ENCODE data around the gene UBE2E2. TPM values are rescaled to one million over a fixed set of nuclear protein-coding genes. Genes with fewer than 3 reads are reported as not detected.
"Not testable (repeated sequence)": the region's sequence is repeated elsewhere in the genome, so short reads cannot be mapped to it uniquely, and the experiment has no call there.

UBE2E2 gene
- total and polyA plus RNA-seq, 7 experiments from 2014 or later, result 2.4 to 28.8 (median 15.3) TPM

DNA sequence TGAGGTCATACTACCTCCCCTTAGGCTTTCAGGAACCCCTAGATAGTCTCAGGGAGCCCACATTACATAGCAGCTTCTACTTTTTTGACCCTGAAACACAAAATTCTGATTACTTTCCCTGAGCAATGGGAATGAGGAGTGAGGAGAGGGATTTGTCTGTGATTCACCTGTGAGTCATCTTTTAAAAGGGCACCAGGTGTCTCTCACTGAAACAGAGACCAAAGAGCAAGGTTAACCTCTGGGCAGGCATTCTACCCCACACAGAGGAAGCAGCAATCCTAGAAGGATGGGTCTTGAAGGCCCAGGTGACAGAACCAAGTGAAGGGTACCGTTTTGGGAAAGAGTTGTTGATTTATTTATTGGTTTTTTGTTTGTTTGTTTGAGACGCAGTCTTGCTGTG lies 31.1 kb upstream of the UBE2E2 start:
- ATAC-seq (no peak), DNase-seq (no peak)
- H3K27ac ChIP-seq (ENCODE audit: low read depth, low read length), result no peak overlapping the region
- H3K27ac Mint-ChIP-seq, result no peak overlapping the region
- no peaks in the 10 kb centered on the region for H3K9me3 ChIP-seq (ENCODE audit: control insufficient read depth in 2 of 3, low read length in 3 of 3)
- peaks cover 0 to 18% (median 8%) of the 10 kb centered on the region in 11 donors for H3K9me3 Mint-ChIP-seq
- H3K4me3 Mint-ChIP-seq, result no peak overlapping the region
- H3K4me1 Mint-ChIP-seq, result peaks cover 0 to 3% (median 0%) of the 10 kb centered on the region in 7 donors
- no peaks in the 10 kb centered on the region for H3K36me3 ChIP-seq (ENCODE audit: control insufficient read depth in 2 of 3, insufficient read depth in 3 of 3, low read length in 3 of 3)
- intact Hi-C loops (cut with micrococcal nuclease), result no loop called here
- ChIA-PET CTCF (no interaction called here), POLR2A (no interaction called here)
- H3K27me3 ChIP-seq (ENCODE audit: control insufficient read depth in 2 of 2, insufficient read depth in 2 of 2, low read length in 2 of 2), result no peaks in the 10 kb centered on the region
- H3K36me3 Mint-ChIP-seq, result peaks cover 0 to 6% (median 0%) of the 10 kb centered on the region in 5 donors
- peaks cover 3 to 22% (median 16%) of the 10 kb centered on the region in 5 donors for H3K27me3 Mint-ChIP-seq
- H3K4me1 ChIP-seq (ENCODE audit: control insufficient read depth in 2 of 2, insufficient read depth in 2 of 2, low read length in 2 of 2), result no peaks in the 10 kb centered on the region
- no peak overlapping the region for H3K4me3 ChIP-seq (ENCODE audit: low read length)

DNA sequence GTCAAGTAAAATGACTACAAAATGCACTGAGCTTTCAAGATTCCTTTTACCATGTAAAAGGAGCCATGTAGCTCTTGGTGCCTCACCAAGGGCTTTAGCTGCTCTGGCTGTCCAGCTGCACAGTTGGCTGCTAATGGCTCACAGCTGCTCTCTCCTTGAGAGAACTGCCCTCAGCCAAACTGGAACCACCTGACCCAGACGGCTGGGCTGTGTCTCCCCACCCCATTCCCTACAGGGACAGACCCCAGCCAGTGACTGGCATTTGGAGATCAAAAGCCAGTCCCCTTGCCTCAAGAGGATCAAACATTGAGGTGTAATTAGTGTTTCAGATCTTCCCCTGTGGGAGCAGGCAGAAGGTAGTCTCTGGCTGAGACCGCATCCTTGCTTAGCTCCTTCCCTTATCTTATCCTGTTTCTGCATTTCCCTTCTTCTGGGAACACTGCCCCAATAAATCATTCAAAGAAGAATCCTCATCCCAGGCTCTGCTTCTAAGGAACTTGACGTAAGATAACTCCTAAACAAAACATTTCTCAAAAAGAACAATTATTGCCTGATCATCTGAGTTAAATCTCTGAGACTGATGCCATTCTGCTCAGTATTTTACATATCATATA lies 28.6 kb upstream of the UBE2E2 start:
- H3K27me3 Mint-ChIP-seq, result peaks cover 3 to 19% (median 13%) of the 10 kb centered on the region in 5 donors
- no peaks in the 10 kb centered on the region for H3K4me1 ChIP-seq (ENCODE audit: control insufficient read depth in 2 of 2, insufficient read depth in 2 of 2, low read length in 2 of 2)
- H3K4me3 ChIP-seq (ENCODE audit: low read length), result no peak overlapping the region
- H3K9me3 Mint-ChIP-seq, result peaks cover 0 to 18% (median 8%) of the 10 kb centered on the region in 11 donors
- DNase-seq (no peak), ATAC-seq (no peak)
- H3K9me3 ChIP-seq (ENCODE audit: control insufficient read depth in 2 of 3, low read length in 3 of 3), result no peaks in the 10 kb centered on the region
- no peak overlapping the region for H3K27ac Mint-ChIP-seq
- intact Hi-C loops (cut with micrococcal nuclease), result no loop called here
- H3K4me1 Mint-ChIP-seq, result peaks cover 0 to 3% (median 0%) of the 10 kb centered on the region in 7 donors
- H3K36me3 Mint-ChIP-seq, result peaks cover 0 to 6% (median 0%) of the 10 kb centered on the region in 5 donors
- H3K36me3 ChIP-seq (ENCODE audit: control insufficient read depth in 2 of 3, insufficient read depth in 3 of 3, low read length in 3 of 3), result no peaks in the 10 kb centered on the region
- H3K4me3 Mint-ChIP-seq, result no peak overlapping the region
- POLR2A ChIA-PET, result no interaction called here
- H3K27ac ChIP-seq (ENCODE audit: low read depth, low read length), result no peak overlapping the region
- CTCF ChIA-PET, result no interaction called here
- H3K27me3 ChIP-seq (ENCODE audit: control insufficient read depth in 2 of 2, insufficient read depth in 2 of 2, low read length in 2 of 2), result no peaks in the 10 kb centered on the region

DNA sequence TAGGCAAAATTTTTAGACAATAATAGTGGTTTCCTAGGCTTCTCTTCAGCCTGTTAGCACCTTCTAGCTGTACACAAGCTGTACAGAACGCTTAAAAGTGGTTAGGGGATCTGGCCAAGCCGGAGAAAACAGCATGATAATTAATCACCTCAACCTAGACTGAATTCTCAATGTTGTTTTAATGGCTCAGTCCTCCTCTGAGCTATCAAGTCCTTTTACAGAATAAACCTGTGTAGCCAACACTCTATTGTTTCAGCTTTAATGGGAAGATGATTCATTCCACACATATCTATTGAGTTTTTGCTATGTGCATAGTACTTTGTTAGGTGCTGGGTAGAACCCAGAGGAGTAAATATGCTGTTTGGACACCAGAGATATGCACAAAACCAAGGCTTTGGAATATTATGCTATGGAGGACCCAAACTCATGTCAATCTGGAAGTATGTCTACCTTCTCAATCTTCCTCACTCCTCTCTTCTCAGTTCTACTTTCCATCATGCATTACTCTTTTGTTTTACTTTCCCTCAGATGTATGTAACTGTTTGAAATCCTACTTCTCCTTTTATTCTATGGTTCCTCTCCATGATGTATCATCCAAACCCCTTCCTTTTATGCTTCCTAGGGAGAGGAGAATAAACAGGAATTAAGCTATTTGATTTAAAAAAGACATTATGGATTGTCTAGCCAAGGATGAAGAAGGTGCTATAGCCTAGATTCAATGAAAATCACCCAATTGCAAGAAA lies 27.6 kb upstream of the UBE2E2 start:
- Histone ChIP-seq H3K9me3 (ENCODE audit: control insufficient read depth in 2 of 3, low read length in 3 of 3) (no peaks in the 10 kb centered on the region), H3K27ac (ENCODE audit: low read depth, low read length) (no peak overlapping the region), H3K27me3 (ENCODE audit: control insufficient read depth in 2 of 2, insufficient read depth in 2 of 2, low read length in 2 of 2) (no peaks in the 10 kb centered on the region), H3K4me3 (ENCODE audit: low read length) (no peak overlapping the region), H3K36me3 (ENCODE audit: control insufficient read depth in 2 of 3, insufficient read depth in 3 of 3, low read length in 3 of 3) (no peaks in the 10 kb centered on the region), H3K4me1 (ENCODE audit: control insufficient read depth in 2 of 2, insufficient read depth in 2 of 2, low read length in 2 of 2) (no peaks in the 10 kb centered on the region)
- H3K4me1 Mint-ChIP-seq, result peaks cover 0 to 3% (median 0%) of the 10 kb centered on the region in 7 donors
- ChIA-PET POLR2A (no interaction called here), CTCF (interaction anchor here (0.6 kb wide), 1 partner anchor 149 kb away, joined by 6 read pairs; no protein-coding TSS in a partner anchor)
- peaks cover 0 to 3% (median 0%) of the 10 kb centered on the region in 5 donors for H3K36me3 Mint-ChIP-seq
- ATAC-seq (no peak), DNase-seq (no peak)
- H3K9me3 Mint-ChIP-seq, result peaks cover 0 to 9% (median 3%) of the 10 kb centered on the region in 11 donors
- no peak overlapping the region for H3K27ac Mint-ChIP-seq
- intact Hi-C loops (cut with micrococcal nuclease), result no loop called here
- H3K27me3 Mint-ChIP-seq, result peaks cover 0 to 13% (median 5%) of the 10 kb centered on the region in 5 donors
- no peak overlapping the region for H3K4me3 Mint-ChIP-seq

DNA sequence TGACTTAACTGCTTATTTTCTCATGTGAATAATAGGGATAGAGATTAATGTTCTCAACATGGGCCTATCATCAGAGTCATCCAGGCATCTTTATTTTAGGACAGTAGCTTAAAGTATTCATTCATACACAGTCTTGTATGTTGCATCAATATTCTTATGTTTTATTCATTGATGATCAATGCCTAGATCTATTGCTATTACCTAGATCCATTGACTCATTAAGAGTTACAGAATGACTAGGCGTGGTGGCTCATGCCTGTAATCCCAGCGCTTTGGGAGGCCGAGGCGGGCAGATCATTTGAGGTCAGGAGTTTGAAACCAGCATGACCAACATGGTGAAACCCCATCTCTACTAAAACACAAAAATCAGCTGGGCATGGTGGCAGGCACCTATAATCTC lies 26.3 kb upstream of the UBE2E2 start:
- H3K9me3 Mint-ChIP-seq; POLR2A ChIA-PET; intact Hi-C loops (cut with micrococcal nuclease): not testable (repeated sequence)

DNA sequence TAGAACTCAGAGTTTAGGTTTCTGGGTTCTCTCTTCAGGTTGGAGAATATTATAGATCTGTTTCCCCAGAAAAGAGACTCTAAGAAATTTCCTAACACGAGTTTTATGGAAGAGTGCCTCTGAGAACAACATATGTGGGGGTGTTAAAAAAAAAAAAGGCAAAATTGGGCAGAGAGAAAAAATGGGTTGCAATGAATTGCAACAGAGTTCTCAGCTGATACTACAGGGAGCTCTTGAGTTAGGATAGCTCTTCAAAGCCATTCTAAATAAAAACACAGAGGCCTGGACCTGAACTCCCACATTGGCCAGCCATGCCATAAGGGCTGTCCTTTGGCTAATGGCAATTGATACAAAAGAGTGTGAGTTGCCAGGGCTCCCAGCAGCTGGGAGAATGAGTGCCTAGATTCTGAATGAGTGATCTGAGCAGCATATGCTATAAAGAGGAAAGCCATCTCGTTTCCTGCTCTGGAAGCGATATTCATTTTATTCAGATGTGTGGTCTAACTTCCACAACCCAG lies 20.1 kb upstream of the UBE2E2 start:
- Histone ChIP-seq H3K9me3 (ENCODE audit: control insufficient read depth in 2 of 3, low read length in 3 of 3) (no peaks in the 10 kb centered on the region), H3K27me3 (ENCODE audit: control insufficient read depth in 2 of 2, insufficient read depth in 2 of 2, low read length in 2 of 2) (no peaks in the 10 kb centered on the region), H3K4me3 (ENCODE audit: low read length) (no peak overlapping the region), H3K27ac (ENCODE audit: low read depth, low read length) (no peak overlapping the region), H3K36me3 (ENCODE audit: control insufficient read depth in 2 of 3, insufficient read depth in 3 of 3, low read length in 3 of 3) (no peaks in the 10 kb centered on the region), H3K4me1 (ENCODE audit: control insufficient read depth in 2 of 2, insufficient read depth in 2 of 2, low read length in 2 of 2) (no peaks in the 10 kb centered on the region)
- ATAC-seq (no peak), DNase-seq (no peak)
- Mint-ChIP-seq H3K27me3 (peaks cover 0 to 10% (median 2%) of the 10 kb centered on the region in 5 donors), H3K27ac (no peak overlapping the region), H3K36me3 (no peaks in the 10 kb centered on the region), H3K4me3 (no peak overlapping the region), H3K9me3 (no peaks in the 10 kb centered on the region), H3K4me1 (peaks cover 0 to 2% (median 0%) of the 10 kb centered on the region in 7 donors)
- ChIA-PET POLR2A (no interaction called here), CTCF (no interaction called here)
- intact Hi-C loops (cut with micrococcal nuclease), result no loop called here

More for the DNA sequence above, 26.3 kb upstream of the UBE2E2 start:
- CTCF ChIA-PET, result interaction anchor here (0.6 kb wide), 1 partner anchor 749 kb away, joined by 3 read pairs; no protein-coding TSS in a partner anchor
- H3K27me3 ChIP-seq (ENCODE audit: control insufficient read depth in 2 of 2, insufficient read depth in 2 of 2, low read length in 2 of 2); H3K27ac ChIP-seq (ENCODE audit: low read depth, low read length); H3K4me3 ChIP-seq (ENCODE audit: low read length); H3K36me3 Mint-ChIP-seq; H3K36me3 ChIP-seq (ENCODE audit: control insufficient read depth in 2 of 3, insufficient read depth in 3 of 3, low read length in 3 of 3); H3K27ac Mint-ChIP-seq; H3K4me3 Mint-ChIP-seq; H3K4me1 Mint-ChIP-seq; H3K4me1 ChIP-seq (ENCODE audit: control insufficient read depth in 2 of 2, insufficient read depth in 2 of 2, low read length in 2 of 2); H3K9me3 ChIP-seq (ENCODE audit: control insufficient read depth in 2 of 3, low read length in 3 of 3); DNase-seq; ATAC-seq: not testable (repeated sequence)
- H3K27me3 Mint-ChIP-seq, result peaks cover 0 to 16% (median 5%) of the 10 kb centered on the region in 5 donors

DNA sequence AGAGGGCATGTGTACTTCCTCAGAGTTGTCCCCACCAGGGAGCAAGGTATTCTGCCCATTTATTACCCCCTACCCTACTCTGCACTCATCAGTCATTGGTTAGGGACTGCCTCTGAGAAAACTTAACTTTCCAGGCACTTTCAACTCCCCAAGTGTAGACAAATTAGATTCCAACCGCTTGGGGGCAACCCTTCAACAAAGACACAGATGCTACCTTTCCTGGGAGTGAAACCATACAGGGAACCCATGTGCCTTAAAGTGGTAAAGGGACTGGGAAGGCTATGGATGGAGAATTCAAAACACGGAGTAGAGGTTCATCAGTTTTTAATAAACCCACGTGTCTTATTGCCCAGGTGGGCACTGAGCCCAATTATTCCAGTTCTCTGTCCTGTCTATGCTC lies 19.4 kb upstream of the UBE2E2 start:
- no peaks in the 10 kb centered on the region for H3K9me3 Mint-ChIP-seq
- Histone ChIP-seq H3K9me3 (ENCODE audit: control insufficient read depth in 2 of 3, low read length in 3 of 3) (no peaks in the 10 kb centered on the region), H3K36me3 (ENCODE audit: control insufficient read depth in 2 of 3, insufficient read depth in 3 of 3, low read length in 3 of 3) (no peaks in the 10 kb centered on the region), H3K27ac (ENCODE audit: low read depth, low read length) (no peak overlapping the region), H3K27me3 (ENCODE audit: control insufficient read depth in 2 of 2, insufficient read depth in 2 of 2, low read length in 2 of 2) (no peaks in the 10 kb centered on the region), H3K4me1 (ENCODE audit: control insufficient read depth in 2 of 2, insufficient read depth in 2 of 2, low read length in 2 of 2) (no peaks in the 10 kb centered on the region), H3K4me3 (ENCODE audit: low read length) (no peak overlapping the region)
- peaks cover 0 to 10% (median 4%) of the 10 kb centered on the region in 5 donors for H3K27me3 Mint-ChIP-seq
- peaks cover 0 to 2% (median 0%) of the 10 kb centered on the region in 7 donors for H3K4me1 Mint-ChIP-seq
- no peak overlapping the region for H3K27ac Mint-ChIP-seq
- no peak overlapping the region for H3K4me3 Mint-ChIP-seq
- no peak for ATAC-seq
- CTCF ChIA-PET, result no interaction called here
- POLR2A ChIA-PET, result no interaction called here
- intact Hi-C loops (cut with micrococcal nuclease), result no loop called here
- DNase-seq, result no peak
- H3K36me3 Mint-ChIP-seq, result no peaks in the 10 kb centered on the region
